Dermis blood vessel endothelial cell (primary cell): ENCODE results near the gene TOMM22. TPM values are rescaled to one million over a fixed set of nuclear protein-coding genes. Genes with fewer than 3 reads are reported as not detected.
"Not testable (repeated sequence)": the region's sequence is repeated elsewhere in the genome, so short reads cannot be mapped to it uniquely, and the experiment has no call there.

Experiments
- DNase-seq: peaks from one replicate; pipeline ENCODE4 v3.0.0; 2010
- total RNA-seq: library from RNA; depleted of rRNA; stranded (reverse); fragments of >200 nt; gene quantifications from 2 replicates; pipeline ENCODE4 v1.2.3, GENCODE V29; 2014

TOMM22 gene
- total RNA-seq, result 59.8 and 76.6 TPM in 2 replicates

DNA sequence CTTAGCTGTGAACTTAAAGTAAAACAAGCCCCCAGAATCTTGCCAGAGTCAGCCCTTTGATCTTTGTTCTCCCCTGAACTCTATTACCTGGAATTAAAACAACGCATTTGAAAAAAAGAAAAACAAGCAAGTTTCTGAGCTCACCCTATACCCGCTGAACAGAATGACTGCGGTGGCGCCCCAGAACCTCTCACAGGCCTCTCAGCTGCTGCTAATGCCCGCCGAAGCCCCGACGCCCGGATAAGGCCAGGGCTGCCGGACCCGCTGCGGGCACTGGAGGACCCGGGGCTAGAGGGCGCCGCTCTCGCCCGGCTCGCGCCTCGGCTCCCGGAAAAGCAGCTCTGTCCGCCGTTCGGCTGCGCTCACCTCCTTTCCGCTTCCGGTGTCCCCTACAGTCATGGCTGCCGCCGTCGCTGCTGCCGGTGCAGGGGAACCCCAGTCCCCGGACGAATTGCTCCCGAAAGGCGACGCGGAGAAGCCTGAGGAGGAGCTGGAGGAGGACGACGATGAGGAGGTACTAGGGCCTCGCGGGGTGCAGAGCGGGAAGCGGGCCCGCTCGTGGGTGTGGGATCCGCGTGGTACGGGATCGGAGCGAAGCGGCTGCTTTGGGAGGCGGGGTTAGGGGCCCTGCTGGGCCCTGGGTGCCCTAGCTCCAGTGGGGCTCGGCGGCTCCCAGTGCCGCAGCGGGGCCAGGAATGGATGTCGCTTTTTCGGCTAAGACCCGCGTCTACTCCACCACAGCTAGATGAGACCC, at the start of gene TOMM22:
Gene TOMM22, plus strand, starts transcription at position 376 of the 754 bp plus-strand sequence. Its CDS starts 22 bp downstream, at position 398.
- DNase-seq, result peak; percentile 92

DNA sequence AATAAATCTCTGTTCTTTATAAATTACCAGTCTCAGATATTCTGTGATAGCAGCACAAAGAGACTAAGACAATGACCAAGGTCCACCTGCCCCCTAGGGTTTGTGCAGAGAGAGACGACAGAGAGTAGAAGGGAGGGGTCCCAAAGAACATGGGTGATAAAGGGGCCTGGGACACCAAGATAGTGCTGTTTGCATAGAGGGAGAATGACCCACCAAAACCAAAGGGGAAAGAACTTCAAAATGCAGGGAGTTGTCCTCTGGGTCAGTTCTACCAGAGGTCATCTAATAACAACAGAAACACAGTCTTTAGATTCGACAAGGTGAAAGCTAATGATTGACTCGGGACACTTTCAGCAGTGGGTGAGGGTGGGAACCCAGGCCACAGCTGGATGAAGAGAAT, 49.2 kb upstream of the TOMM22 start:
- DNase-seq, result no peak

DNA sequence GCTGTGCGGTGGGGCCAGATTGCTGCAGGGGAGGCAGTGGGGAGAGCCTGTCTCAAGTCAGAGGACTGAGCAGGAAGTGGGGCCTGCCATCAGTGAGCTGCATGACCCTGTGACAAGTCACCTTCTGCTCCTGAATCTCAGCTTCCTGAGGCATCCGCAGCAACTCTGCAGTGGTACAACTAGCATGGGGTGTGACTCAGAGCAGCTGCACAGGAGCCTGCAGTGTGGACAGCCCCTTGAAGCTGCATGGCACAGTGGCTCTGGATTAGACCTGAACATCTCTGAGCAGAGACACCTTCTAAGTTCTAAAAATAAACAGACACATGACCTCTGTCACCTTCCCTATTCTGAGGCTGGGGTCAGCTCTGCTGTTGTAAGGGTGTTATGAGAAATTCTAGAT, 43.5 kb upstream of the TOMM22 start:
- no peak for DNase-seq

DNA sequence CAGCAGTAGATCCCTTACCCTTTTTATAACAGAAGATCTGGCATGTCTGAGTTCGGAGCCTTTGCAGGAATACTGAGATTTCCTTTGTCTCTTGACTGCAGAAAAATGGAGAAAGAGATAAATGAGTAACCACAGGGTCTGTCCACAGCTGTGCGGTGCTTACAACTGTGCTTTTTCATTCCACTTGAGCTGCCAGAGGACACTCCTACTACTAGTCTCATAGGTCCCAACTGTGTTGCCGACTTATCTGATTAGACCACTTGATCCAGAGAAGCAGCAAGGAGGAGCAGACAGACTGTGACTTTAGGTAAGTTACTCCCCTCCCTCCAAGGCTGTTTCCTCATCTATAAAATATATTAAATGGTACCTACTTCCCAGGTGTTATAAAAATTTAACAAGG, 43.0 kb upstream of the TOMM22 start:
- DNase-seq, result no peak

DNA sequence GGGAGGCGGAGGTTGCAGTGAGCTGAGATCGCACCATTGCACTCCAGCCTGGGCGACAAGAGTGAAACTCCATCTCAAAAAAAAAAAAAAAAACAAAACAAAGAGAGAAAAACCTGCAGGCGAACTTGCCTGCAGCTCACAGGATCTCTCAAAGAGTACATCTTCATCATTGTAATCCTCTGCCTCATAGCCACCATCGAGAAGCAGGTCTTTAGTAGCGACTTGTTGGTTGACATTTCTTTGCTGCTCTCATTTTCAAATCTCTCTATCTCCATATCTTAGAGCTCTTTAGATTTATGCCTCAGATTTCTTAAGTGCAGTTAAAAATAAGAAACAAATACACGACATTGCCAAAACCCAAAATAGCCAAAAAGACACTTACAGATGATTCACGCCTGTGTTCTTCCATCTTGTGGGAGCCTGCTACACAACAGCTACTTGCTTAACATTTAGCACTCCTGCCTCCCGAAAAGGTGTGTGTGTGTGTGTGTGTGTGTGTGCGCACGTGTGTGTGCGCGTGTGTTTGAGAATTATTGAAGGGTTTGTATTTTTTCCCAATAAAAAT, 40.2 kb upstream of the TOMM22 start:
- DNase-seq, result no peak

DNA sequence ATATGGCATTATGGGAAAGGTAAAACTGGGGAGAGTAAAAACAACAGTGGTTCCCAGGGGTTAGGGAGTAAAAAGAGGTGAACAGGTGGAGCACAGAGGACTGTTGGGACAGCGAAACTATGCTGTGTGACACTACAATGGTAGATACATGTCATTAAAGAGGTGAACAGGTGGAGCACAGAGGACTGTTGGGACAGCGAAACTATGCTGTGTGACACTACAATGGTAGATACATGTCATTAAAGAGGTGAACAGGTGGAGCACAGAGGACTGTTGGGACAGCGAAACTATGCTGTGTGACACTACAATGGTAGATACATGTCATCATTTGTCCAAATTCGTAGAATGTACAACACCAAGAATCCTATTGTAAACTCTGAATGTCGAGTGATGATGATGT, 37.5 kb upstream of the TOMM22 start:
- DNase-seq, result not testable (repeated sequence)

DNA sequence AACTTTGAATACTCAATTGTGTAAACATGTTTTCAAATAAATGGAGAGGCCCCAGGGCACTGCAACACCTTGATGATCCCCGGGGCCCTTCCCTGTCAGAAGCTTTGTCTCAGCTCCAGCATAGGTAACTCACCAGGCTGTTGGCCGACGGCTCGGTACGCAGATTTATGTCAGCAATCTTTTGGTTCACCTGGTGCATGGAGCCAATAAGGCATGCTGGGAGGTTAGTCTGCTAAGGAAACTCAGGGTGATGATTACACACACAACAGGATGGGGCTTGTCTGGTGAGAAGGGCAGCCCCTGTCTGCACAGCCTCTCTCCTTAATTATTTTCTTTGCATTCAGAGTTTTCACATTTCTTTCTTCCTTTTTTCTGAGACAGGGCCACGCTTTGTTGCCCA, 36.3 kb upstream of the TOMM22 start:
- no peak for DNase-seq

DNA sequence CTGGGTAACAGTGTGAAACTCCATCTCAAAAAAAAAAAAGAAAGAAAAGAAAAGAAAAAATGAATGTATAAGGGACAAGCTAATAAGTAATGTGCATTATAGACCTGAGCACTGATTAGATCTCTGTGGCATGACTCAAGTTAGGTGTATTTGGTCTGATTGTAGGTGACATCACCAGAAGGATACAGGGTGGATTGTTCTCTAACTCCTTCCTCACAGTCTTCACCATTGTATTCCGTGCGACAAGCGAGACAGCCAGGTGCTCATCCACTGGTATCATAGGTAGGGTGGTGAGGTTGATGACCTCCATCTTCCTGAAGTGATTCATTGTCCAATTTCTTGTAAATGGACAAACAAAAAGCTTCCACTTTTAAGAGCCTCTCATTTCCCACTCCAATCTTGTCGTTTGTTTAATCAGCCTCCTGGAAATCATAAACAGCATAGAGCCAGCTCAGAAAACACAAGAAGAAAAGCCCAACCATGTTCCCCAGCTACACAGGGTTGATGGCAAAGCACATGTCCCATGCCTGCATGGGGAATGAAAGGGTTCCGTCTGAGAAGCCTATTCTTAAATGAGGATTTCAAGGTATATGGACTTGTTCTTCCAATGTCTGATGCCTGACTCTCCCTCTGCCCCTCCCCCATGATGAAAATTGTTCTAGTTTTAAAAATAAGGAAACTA, 31.8 kb upstream of the TOMM22 start:
- DNase-seq, result no peak

DNA sequence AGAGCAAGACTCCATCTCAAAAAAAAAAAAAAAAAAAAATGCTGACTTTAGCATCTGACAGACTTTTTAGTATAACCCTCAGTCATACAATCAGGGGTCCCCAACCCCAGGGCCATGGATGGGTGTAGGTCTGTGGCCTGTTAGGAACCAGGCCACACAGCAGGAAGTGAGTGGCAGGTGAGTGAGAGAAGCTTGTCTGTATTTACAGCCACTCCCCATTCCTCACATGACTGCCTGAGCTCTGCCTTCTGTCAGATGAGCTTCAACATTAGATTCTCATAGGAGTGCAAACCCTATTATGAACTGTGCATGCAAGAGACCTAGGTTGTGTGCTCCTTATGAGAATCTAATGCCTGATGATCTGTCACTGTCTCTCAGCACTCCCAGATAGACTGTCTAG, 28.9 kb upstream of the TOMM22 start:
- no peak for DNase-seq

DNA sequence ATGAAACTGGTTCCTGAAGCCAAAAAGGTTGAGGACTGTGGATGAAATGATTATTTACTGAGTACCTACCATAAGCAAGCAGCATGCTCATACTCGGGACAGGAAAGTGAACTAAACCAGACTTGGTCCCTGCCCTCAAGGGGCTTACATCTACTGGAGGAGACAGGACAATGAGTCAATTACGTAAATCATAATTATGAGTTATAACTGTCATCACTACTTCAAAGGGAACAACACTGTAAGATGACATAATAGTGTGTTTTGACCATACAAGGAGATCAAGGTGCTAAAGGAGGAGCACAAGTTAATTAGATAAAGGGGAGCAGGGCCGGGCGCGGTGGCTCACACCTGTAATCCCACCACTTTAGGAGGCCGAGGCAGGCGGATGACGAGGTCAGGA, 28.0 kb upstream of the TOMM22 start:
- no peak for DNase-seq

DNA sequence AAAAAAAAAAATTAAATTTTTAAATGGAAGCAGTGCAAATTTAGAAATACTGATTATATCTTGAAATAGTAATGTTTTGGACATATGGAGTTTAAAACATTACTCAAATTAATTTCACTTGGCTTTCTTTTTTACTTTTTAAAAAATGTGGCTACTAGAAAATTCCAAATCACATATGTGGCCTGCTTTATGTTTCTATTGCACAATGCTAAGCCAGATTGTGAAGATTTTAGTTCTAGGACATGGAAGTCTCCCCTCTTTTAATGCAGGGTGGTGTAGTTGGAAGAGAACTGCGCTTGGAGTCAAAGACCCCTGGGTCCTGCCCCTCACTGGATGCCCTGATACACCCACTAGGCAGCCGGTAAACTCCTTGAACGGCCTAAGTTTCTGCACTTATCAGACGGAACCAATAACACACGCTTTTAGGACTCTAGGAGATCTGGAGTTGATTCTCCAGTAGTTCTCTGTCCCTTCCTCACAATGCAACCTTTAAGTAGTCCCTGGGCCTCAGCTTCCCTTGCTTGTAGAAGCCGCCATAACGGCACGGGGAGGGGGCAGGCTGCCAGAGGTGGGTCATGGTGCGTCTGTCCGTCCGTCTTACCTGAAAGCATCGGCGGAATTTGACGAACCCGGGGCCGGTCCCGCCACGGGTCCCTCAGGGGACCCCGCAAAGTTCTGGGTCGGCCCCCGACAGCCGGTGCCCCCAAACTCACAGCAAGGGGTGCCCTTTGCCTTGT, 26.1 kb upstream of the TOMM22 start:
- DNase-seq, result peak; percentile 25

DNA sequence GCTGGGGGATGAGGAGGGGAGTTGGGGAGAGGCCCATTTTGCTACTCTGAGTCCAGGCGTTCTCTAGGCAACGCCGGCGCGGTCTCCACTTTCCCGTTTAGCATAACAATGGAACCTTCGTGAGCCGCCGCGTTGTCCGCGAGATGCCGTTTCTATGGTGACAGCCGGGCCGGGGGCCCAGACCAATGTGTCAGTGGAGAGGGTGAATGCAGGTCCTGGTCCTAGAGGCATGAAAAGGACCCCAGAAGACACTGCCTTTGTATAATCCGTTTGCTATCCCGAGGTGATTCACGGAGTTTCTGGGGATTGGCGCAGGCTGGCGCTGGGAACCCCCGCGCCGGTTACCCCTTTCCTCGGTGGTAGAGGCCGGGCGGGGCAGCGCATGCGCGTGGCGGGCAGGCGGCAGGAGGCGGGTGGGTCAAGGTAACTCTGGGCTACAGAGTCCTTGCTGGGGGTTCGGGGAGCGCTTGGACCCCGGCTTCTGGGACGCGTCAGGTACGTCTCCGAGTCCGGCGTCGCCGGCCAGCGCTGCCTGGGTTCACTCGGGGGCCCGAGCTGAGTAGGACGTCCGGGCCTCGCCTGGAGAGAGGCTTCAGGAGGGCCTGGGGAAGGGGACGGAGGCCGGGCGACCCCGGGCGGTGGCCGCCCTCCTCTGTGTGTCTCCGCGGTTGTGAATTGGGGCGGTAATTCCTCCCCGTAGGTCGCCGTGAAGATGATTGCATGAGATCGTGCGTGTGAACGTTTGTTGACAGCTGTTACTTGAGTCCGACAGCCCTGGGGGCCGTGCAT, 25.3 kb upstream of the TOMM22 start, which contains the start of the genes CBY1 and FAM227A:
Gene CBY1, plus strand, starts transcription at position 383 of the 789 bp plus-strand sequence. CDS start 11,417 bp downstream, outside the sequence.
Gene FAM227A, minus strand, starts transcription at position 137 of the 789 bp plus-strand sequence. CDS start 6,224 bp downstream, outside the sequence.
- peak; percentile 94 for DNase-seq

DNA sequence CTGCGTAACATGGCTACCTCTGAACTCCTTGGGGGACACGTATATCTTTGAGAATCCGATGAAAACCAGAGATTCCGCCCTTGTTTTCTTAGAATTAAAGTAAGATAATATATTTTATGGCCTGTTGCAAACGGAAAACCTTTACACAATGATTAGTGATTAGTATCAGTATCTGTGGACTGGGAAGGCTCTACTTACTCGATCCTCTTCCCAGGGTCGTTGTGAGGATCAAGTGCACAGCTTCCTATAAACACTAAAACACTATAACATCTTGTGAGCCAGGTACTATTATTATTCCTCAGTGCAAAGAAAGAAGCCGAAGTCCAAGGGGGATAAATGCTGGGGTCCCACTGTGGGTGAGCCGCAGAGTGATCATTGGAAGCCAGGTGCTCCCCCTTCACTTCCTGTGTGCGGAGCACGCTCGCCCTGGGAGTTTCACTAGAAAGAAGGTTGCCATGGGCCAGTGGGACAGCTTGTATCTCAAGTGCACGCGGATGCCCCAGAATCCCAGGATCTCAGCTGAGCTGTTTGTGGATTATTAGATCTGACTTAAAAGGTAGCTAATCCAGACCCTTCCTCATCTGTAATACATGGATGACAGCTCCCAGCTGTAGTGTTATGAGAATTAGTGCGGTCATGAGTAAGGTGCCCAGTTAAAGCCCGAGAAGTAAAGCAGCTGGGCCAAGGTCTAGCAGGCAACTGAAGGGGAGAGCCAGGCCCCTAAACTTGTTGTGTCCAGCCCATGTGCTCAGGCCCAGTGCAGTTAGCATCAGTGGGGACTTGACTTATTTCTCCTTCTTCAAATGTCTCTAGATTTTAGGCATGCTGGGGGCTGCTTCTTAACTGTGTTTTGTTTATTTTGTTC, 24.5 kb upstream of the TOMM22 start:
- DNase-seq, result peak; percentile 29

DNA sequence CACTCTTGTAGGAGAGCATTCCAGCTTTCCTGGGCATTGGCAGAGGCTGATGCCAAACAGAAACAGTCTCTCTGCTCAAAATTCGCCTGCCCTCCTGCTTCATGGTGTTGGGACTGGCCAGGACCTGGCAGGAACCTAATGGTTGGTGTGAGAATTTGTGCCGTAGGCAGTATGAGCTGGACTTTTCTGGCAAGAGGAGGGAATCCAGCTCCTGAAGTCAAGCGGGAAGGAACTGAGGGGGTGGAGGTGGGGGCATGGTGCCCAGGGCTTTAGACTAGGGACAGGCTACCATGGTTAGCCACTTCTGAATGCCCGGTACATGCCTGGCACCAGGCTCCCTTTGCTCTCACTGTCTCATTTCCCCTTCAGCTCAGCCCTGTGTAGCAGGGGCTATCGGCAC, 6.9 kb upstream of the TOMM22 start:
- no peak for DNase-seq

DNA sequence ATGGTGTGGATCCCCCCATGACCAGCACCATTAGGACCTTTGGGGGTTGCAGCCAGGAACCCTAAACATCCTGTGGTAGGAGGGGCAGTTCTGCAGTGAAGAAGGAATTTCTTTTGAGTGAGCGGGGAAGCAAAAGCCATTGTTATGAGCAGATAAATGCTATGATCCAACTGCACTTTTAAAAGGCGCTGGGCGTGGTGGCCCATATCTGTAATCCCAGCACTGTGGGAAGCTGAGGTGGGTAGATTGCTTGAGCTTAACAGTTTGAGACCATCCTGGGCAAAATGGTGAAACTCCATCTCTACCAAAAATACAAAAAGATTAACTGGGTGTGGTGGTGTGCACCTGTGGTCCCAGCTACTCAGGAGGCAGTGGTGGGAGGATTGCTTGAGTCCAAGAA, 5.9 kb upstream of the TOMM22 start:
- no peak for DNase-seq

DNA sequence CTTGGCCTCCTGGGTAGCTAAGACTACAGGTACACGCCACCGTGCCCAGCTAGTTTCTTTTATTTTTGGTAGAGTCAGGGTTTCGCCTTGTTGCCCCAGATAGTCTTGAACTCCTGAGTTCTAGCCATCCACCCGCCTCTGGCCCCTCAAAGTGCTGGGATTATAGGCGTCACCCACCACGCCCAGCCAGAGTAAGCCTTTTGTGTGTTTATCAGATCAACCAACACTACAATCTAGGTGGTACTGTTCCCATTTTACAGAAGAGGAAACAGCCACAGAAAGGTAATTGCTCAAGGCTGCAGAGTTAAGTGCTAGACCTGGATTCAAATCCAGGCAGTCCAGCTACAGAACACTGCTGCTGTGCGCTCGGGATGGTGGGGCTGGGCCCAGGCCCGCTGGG, 3.1 kb downstream of the TOMM22 start:
- DNase-seq, result no peak

DNA sequence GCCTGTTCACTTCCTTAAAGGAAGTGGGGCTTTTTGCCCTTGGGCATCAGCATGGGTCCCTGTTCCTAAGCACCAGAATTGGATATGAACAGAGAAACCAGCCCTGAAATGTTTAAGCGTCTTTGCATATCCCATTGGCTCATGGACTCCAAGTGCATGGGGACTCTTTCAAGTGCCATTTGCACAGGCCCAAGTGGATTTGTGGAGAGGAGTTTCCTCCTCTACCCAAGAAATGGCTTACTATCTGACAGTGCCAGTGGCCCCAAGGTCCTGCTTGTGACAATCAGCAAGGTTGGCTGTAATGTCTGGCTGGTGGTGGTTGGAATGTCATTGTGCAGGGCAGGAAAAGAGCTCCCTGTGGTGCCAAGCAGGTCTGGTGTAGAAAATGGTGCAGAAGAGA, 4.0 kb downstream of the TOMM22 start:
- no peak for DNase-seq

DNA sequence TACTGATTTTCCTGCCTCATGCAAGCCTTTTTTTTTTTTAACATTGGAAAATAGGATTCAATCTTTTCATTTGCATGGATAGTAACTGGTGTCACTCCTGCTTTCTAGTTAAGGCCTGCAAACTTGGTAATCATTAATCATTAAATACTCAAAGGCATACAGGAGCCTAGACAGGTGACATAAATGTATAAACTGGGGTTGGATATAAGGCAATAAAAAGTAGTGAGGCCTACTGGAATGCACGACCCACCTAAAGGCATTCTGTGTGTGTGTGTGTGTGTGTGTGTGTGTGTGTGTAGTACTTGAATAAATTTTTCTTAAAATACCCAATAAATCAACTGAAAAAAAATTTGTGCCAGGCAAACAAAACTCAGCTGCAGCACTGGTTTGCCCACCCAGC, 7.9 kb downstream of the TOMM22 start:
- no peak for DNase-seq

DNA sequence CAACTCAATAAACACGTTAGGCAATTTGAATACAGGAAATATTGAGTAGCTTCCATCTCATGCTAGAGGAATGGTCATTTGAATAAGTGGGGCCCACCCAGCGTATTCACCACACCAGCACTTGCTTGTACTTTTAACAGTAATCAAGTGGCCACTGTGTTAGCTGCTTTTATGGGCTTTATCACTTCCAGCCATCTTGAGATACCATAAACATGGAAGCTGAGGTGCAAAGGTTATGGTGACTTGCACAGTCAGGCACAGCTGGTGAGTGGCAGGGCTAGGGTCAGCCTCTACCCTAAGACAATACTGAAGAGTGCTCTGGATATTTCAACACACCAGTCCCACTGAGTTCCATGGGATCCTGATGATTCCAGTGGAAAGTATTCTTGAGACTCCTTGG, 12.3 kb downstream of the TOMM22 start:
- DNase-seq, result peak; percentile 42

DNA sequence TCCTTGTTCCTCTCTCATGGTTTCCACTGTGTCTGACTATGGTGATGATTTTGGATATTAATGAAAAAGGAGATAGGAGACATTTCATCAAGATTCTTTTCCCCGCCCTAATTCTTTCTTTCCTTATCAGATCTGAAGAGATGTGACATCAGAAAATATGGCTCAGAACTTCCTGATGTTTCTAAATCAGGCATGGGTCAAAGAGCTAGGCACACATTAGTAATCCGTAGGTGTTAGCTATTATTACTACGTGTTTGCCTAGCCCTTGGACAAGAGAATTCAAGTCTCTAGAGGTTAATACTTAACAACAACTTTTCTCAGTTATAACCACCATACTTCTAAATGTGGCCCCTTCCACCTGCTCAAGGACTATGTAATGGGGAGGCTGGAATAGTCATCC, 13.2 kb downstream of the TOMM22 start:
- peak; percentile 42 for DNase-seq
